Adrenal gland (tissue), 12 donors: ENCODE data around the gene SLMAP. TPM values are rescaled to one million over a fixed set of nuclear protein-coding genes. Genes with fewer than 3 reads are reported as not detected.

Experiments used
- DNase-seq, 7 donors: peaks; one replicate each; pipeline ENCODE4 v3.0.0-alpha.2; 2019 to 2020
- H3K27ac ChIP-seq, 5 donors: fragments of 200-600 bp; sonication (generic) in 4 of 5; 1 replicate in 3 of 5; 2 replicates in 2 of 5; pipeline versions ENCODE4 v1.5.1 to v1.8.0; 2016 to 2020; ENCODE audit warnings: mild to moderate bottlenecking in 1 of 5
- H3K27me3 ChIP-seq: fragments of 200-600 bp; 2 replicates; pipeline ENCODE4 v1.8.0; 2021
- H3K36me3 ChIP-seq, 2 donors: fragments of 200-600 bp; replicated peaks in 1 of 2; 1 replicate in 1 of 2; 2 replicates in 1 of 2; pipeline versions ENCODE4 v1.5.1 to v1.8.0; 2018 to 2022
- H3K4me1 ChIP-seq, 2 donors: fragments of 200-600 bp; replicated peaks in 1 of 2; 1 replicate in 1 of 2; 2 replicates in 1 of 2; pipeline versions ENCODE4 v1.5.1 to v1.8.0; 2018 to 2021
- H3K4me3 ChIP-seq, 4 donors: fragments of 200-600 bp; sonication (generic) in 3 of 4; one replicate each; pipeline ENCODE4 v1.5.1; 2016 to 2018
- H3K9me3 ChIP-seq, 3 donors: fragments of 200-600 bp; sonication (generic) in 1 of 3; replicated peaks in 1 of 3; 1 replicate in 2 of 3; 2 replicates in 1 of 3; pipeline versions ENCODE4 v1.5.1 to v1.8.0; 2016 to 2021
- POLR2A ChIP-seq, 2 donors: fragments of 450-650 bp; IDR thresholded peaks; one replicate each; pipeline ENCODE4 v1.6.1; 2017; ENCODE audit warnings: antibody characterized with exemption in 2 of 2, mild to moderate bottlenecking in 2 of 2, moderate library complexity in 1 of 2
- WGBS, 4 donors: extraction: QIAGEN DNeasy Blood & Tissue Kit in 2 of 4; methylation state at CpG; one replicate each; pipeline versions ENCODE4 v1.1.5 to v1.1.7; 2013 to 2017; 5-methylcytosine and 5-hydroxymethylcytosine counted together
- intact Hi-C, 2 donors: fragments of 100-400 bp; cut with DNase I; formaldehyde crosslinking; loops; one replicate each; pipeline versions ENCODE4 v1.14.1 to v1.15.0; 2022 to 2023
- polyA plus RNA-seq, 3 donors: library from polyadenylated mRNA; stranded (reverse); fragments of 200-250 nt in 2 of 3; fragments of 350-450 nt in 1 of 3; fragmentation: Illumina TruSeq in 1 of 3; extraction: RNeasy Lipid Tissue Mini Kit (QIAGEN cat#74804) in 1 of 3; gene quantifications; one replicate each; pipeline ENCODE4 v1.2.3, GENCODE V29; 2013 to 2014
- total RNA-seq, 9 donors: library from RNA; depleted of rRNA in 4 of 9; stranded (reverse); fragments of >200 nt in 4 of 9; fragments of 120-200 nt in 1 of 9; fragmentation: NEBNext Ultra II Directional in 1 of 9; extraction: Animal tissue kit (Norgen Biotek cat#: 25700) in 1 of 9; gene quantifications; one replicate each; pipeline versions ENCODE4 v1.1.0 to v1.2.4, GENCODE V29; 2013 to 2023
- TF ChIP-seq, protein P1 (sequence below), 6 experiments: fragments of 450-650 bp in 4 of 6; fragments of 200-600 bp in 2 of 6; sonication (generic) in 1 of 6; IDR thresholded peaks; 1 replicate in 5 of 6; 2 replicates in 1 of 6; pipeline versions ENCODE4 v1.5.1 to v1.8.0; 2016 to 2021; ENCODE audit warnings: antibody characterized with exemption in 6 of 6, mild to moderate bottlenecking in 2 of 6, moderate library complexity in 1 of 6
- donor health status: healthy with polysubstance abuse.
- donor health status: Bipolar disorder and iron deficiency.
- donor health status: DM: yes; HTN: yes; CAD: no.
- donor health status: DM: no; HTN: no; CAD: no.
- donor health status: DM: no; HTN: no; CAD: no.
- donor health status: DM: yes; HTN: yes; CAD: no.

Gene SLMAP
- total and polyA plus RNA-seq, 12 donors = 18.9 to 134 (median 87.5) TPM

DNA sequence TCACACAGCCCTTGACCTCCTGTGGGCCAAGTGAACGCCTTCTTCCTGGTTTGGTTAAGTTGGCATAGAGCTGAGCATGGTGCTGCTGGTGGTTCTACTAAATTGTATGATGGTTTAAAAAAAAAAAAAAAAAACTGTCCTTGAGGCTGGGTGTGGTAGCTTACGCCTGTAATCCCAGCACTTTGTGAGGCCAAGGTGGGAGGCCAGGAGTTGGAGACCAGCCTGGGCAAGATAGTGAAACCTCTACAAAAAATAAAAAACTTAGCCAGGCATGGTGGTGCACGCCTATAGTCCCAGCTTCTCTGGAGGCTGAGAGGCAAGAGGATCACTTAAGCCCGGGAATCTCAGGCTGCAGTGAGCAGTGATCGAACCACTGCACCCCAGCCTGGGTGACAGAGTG, 193.2 kb downstream of the SLMAP start:
- no peaks in the 10 kb centered on the region for H3K36me3 ChIP-seq
- H3K4me3 ChIP-seq = no peak overlapping the region
- H3K4me1 ChIP-seq = peaks cover 18 to 19% of the 10 kb centered on the region in 2 donors
- 85 to 97% (median 91%) methylated on average over 5 of the region's 5 CpGs for WGBS, 4 donors
- no peak overlapping the region for H3K27ac ChIP-seq
- DNase-seq = peak in 1 of 7 donors; percentile 11
- intact Hi-C loops = no loop called here
- H3K27me3 ChIP-seq = no peaks in the 10 kb centered on the region
- TF ChIP-seq, protein P1, sequence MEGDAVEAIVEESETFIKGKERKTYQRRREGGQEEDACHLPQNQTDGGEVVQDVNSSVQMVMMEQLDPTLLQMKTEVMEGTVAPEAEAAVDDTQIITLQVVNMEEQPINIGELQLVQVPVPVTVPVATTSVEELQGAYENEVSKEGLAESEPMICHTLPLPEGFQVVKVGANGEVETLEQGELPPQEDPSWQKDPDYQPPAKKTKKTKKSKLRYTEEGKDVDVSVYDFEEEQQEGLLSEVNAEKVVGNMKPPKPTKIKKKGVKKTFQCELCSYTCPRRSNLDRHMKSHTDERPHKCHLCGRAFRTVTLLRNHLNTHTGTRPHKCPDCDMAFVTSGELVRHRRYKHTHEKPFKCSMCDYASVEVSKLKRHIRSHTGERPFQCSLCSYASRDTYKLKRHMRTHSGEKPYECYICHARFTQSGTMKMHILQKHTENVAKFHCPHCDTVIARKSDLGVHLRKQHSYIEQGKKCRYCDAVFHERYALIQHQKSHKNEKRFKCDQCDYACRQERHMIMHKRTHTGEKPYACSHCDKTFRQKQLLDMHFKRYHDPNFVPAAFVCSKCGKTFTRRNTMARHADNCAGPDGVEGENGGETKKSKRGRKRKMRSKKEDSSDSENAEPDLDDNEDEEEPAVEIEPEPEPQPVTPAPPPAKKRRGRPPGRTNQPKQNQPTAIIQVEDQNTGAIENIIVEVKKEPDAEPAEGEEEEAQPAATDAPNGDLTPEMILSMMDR (IDR thresholded peaks at IDR 0.05) = no peak
- no peak for TF ChIP-seq POLR2A (IDR thresholded peaks at IDR 0.05)
- H3K9me3 ChIP-seq = no peaks in the 10 kb centered on the region

DNA sequence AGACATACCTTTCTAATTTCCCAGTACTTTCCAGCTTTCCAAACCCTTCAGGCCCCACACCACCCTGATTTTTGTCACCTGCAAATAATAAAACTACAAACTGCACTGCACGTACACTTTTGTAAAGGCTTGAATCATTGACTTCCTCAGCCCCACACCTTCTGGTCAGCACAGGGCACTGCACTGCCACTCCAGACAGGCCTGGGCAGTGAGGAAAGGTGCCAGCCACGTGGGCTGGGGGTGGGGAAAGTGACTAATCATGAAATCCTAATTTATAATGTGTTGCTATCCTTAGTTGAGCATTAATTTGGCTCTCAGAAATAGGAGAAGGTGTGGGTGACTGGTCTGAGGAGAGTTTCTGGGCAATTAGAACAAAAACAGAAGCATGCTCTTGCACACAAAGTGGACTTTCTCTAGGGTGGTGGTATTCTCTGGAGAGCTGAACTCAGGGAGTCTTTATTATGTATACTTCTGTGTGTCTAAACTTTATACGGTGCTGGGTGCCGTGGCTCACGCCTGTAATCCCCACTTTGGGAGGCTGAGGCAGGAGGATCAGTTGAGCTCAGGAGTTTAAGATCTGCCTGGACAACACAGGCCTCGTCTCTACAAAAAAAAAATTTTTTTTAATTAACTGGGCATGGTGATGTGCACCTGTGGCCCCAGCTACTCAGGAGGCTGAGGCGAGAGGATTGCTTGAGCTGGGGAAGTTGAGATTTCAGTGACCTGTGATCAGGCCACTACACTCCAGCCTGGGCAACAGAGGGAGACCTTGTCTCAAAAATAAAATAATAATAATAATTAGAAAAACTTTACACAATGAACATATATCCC, 193.9 kb downstream of the SLMAP start:
- Histone ChIP-seq H3K9me3 (no peaks in the 10 kb centered on the region), H3K4me3 (no peak overlapping the region), H3K27ac (peak overlapping the region in 1 of 5 donors; percentile 83), H3K27me3 (no peaks in the 10 kb centered on the region), H3K36me3 (no peaks in the 10 kb centered on the region), H3K4me1 (peaks cover 18 to 19% of the 10 kb centered on the region in 2 donors)
- TF ChIP-seq POLR2A (IDR thresholded peaks at IDR 0.05) = no peak
- TF ChIP-seq, protein P1 (IDR thresholded peaks at IDR 0.05) = peak in 5 of 6 experiments; percentile 27 to 48 (median 40)
- 76 to 81% (median 77%) methylated on average over 7 of the region's 7 CpGs for WGBS, 4 donors
- peak in 5 of 7 donors; percentile 46 to 65 (median 64) for DNase-seq
- intact Hi-C loops = no loop called here

DNA sequence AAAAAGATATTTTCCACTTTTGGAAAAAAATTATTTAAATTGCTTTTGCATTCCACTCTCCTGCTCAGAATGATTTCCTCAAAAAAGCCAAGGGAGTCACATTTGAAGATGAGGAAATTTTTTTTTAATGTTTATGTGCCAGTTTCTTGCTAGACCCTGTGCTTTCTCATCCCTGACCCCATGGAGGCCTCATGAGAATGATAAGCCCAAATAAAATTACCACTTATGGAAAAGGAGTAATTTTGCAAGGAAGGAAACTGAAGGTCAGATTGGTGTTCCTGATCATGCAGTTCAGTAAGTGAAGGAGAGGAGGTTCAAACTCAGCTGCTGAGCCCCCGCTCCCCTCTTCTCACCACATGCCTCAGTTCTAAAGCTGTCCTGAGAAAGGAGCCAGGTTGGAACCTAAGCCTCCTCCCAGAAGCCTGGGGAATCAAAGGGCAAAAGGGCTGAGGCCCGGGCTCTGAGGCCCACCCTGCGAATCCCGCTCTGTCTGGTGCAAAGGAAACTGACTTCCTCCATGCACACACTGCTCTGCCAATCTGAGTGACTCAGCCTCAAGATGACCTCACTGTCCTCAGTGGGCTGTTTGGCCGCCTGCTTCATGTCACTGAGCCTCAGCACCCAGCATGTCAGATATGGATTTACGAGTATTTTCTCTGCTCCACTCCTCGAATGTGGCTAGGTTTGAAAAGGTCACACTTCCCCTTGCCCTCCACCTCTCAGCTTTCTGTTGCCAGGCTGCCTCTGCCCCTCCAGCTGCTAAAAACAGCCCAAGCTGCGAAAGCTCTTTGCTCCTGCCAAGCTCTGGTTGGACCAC, 195.2 kb downstream of the SLMAP start:
- DNase-seq = peak; percentile 69 to 93 (median 82)
- intact Hi-C loops = no loop called here
- WGBS, 4 donors = 13 to 18% (median 15%) methylated on average over 7 to 8 of the region's 8 CpGs

More for the DNA sequence above, 195.2 kb downstream of the SLMAP start:
- peaks cover 18 to 19% of the 10 kb centered on the region in 2 donors for H3K4me1 ChIP-seq
- no peaks in the 10 kb centered on the region for H3K9me3 ChIP-seq
- H3K27me3 ChIP-seq = no peaks in the 10 kb centered on the region
- H3K36me3 ChIP-seq = no peaks in the 10 kb centered on the region
- H3K27ac ChIP-seq = peak overlapping the region; percentile 1 to 89 (median 74)
- no peak overlapping the region for H3K4me3 ChIP-seq
- peak in 1 of 2 donors; percentile 56 for TF ChIP-seq POLR2A (IDR thresholded peaks at IDR 0.05)
- TF ChIP-seq, protein P1 (IDR thresholded peaks at IDR 0.05) = no peak
